ENCODE data around the gene CHPT1.

The CHPT1 gene

GRCh38 chr12:101714877-101715444 lies 17.5 kb downstream of the CHPT1 start:
- TF ChIP-seq, protein P1, sequence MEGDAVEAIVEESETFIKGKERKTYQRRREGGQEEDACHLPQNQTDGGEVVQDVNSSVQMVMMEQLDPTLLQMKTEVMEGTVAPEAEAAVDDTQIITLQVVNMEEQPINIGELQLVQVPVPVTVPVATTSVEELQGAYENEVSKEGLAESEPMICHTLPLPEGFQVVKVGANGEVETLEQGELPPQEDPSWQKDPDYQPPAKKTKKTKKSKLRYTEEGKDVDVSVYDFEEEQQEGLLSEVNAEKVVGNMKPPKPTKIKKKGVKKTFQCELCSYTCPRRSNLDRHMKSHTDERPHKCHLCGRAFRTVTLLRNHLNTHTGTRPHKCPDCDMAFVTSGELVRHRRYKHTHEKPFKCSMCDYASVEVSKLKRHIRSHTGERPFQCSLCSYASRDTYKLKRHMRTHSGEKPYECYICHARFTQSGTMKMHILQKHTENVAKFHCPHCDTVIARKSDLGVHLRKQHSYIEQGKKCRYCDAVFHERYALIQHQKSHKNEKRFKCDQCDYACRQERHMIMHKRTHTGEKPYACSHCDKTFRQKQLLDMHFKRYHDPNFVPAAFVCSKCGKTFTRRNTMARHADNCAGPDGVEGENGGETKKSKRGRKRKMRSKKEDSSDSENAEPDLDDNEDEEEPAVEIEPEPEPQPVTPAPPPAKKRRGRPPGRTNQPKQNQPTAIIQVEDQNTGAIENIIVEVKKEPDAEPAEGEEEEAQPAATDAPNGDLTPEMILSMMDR (IDR thresholded peaks at IDR 0.05; ENCODE audit: control insufficient read depth, insufficient read depth, low read depth, low read length, missing control alignments), result no peak
- H3K4me3 ChIP-seq (ENCODE audit: control insufficient read depth, low read depth, low read length), result no peak overlapping the region
- DNase-seq (ENCODE audit: low read depth), result no peak

DNA sequence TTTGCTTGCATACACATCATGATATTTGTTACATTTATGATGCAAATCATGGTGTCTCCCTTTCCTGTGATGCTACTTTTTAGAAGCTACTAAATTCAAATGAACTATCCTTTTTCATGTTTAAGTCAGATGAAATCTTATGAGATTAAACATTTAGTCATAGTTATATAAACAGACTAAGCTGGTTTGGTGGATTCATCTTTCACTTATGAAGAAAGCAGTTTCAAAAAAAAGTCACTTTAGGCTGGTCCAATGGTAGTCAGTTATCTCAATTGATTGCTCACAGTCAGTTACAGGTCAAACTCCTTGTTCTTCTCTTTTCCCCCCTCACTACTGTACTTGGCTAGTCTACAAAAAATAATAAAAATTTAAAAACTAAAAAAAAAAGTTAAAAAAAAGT lies 22.1 kb downstream of the CHPT1 start:
- DNase-seq (ENCODE audit: low read depth), result no peak
- no peak overlapping the region for H3K4me3 ChIP-seq (ENCODE audit: control insufficient read depth, low read depth, low read length)
- TF ChIP-seq, protein P1 (IDR thresholded peaks at IDR 0.05; ENCODE audit: control insufficient read depth, insufficient read depth, low read depth, low read length, missing control alignments), result no peak

DNA sequence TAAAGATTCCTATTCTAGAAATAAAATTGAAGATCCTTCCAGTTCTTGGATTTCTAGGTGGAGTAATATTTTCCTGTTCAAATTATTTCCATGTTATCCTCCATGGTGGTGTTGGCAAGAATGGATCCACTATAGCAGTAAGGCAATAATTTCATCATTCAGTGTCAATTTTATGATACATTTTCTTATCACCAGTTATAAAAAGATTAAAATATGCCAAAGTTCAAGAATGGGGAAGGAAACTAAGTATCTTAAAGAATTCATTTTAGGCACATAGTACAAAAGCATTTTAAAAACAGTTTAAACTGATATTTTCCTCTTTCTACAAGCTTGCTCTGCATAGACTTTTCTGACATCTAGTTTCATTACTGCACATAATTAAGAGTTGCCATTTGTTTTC lies 22.7 kb downstream of the CHPT1 start:
- DNase-seq (ENCODE audit: low read depth), result no peak
- H3K4me3 ChIP-seq (ENCODE audit: control insufficient read depth, low read depth, low read length), result no peak overlapping the region
- TF ChIP-seq, protein P1 (IDR thresholded peaks at IDR 0.05; ENCODE audit: control insufficient read depth, insufficient read depth, low read depth, low read length, missing control alignments), result no peak

GRCh38 chr12:101722392-101722791 lies 25.0 kb downstream of the CHPT1 start:
- no peak overlapping the region for H3K4me3 ChIP-seq (ENCODE audit: control insufficient read depth, low read depth, low read length)
- DNase-seq (ENCODE audit: low read depth), result no peak
- TF ChIP-seq, protein P1 (IDR thresholded peaks at IDR 0.05; ENCODE audit: control insufficient read depth, insufficient read depth, low read depth, low read length, missing control alignments), result no peak

- no peak for DNase-seq (ENCODE audit: low read depth)
- H3K4me3 ChIP-seq (ENCODE audit: control insufficient read depth, low read depth, low read length), result no peak overlapping the region
- TF ChIP-seq, protein P1 (IDR thresholded peaks at IDR 0.05; ENCODE audit: control insufficient read depth, insufficient read depth, low read depth, low read length, missing control alignments), result no peak
Measured at GRCh38 chr12:101727098-101727497, 29.7 kb downstream of the CHPT1 start.

DNA sequence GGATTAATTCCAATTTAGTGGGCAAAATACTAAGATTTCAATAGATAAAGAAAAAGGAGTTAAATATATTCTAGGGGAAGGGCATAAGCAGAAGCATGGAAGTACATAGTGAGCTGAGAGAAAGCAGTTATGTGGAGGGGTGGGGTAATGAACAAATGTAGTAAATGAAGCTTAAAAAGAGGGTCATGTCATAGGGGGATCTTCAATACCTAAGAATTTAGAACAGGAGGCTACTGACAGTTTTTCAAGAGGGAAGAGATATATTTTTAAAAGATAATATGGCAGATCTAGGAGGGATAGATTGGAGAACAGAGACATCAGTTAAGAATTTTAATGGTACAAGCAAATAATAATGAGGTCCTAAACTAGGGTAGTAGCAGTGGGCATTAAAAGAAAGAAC lies 32.4 kb downstream of the CHPT1 start:
- DNase-seq (ENCODE audit: low read depth), result no peak
- H3K4me3 ChIP-seq (ENCODE audit: control insufficient read depth, low read depth, low read length), result no peak overlapping the region
- TF ChIP-seq, protein P1 (IDR thresholded peaks at IDR 0.05; ENCODE audit: control insufficient read depth, insufficient read depth, low read depth, low read length, missing control alignments), result no peak

- H3K4me3 ChIP-seq (ENCODE audit: control insufficient read depth, low read depth, low read length), result no peak overlapping the region
- TF ChIP-seq, protein P1 (IDR thresholded peaks at IDR 0.05; ENCODE audit: control insufficient read depth, insufficient read depth, low read depth, low read length, missing control alignments), result no peak
- no peak for DNase-seq (ENCODE audit: low read depth)
Measured at GRCh38 chr12:101732318-101732717, 34.9 kb downstream of the CHPT1 start.
